Keratinocyte (primary cell): ENCODE data around the gene MKX. TPM values are rescaled to one million over a fixed set of nuclear protein-coding genes. Genes with fewer than 3 reads are reported as not detected.

ENCODE experiments used
- DNase-seq: peaks from one replicate; pipeline ENCODE4 v3.0.0-alpha.2; 2011; ENCODE audit warnings: low read depth, missing footprints, low spot score
- FAIRE-seq: peaks from 2 replicates; lab custom pipeline; 2011; peaks lifted over from hg19 to GRCh38; lab: Jason Lieb, UNC
- H2AFZ ChIP-seq: 2 replicates; pipeline ENCODE4 v1.6.0; 2012; ENCODE audit warnings: low read length, control low read depth, inconsistent platforms; ENCODE audit not compliant: control insufficient read depth
- H3K27ac ChIP-seq: 2 replicates; pipeline ENCODE4 v1.5.1; 2011; ENCODE audit warnings: low read length; ENCODE audit not compliant: control insufficient read depth, insufficient read depth
- H3K27me3 ChIP-seq: 3 replicates; pipeline ENCODE4 v1.6.0; 2011; ENCODE audit warnings: low read length; ENCODE audit not compliant: control insufficient read depth, insufficient read depth; ENCODE audit errors: extremely low read depth
- H3K36me3 ChIP-seq, 2 experiments: 2 replicates in 1 of 2; 3 replicates in 1 of 2; pipeline ENCODE4 v1.5.1; 2011; ENCODE audit warnings: low read length in 2 of 2, mild to moderate bottlenecking in 1 of 2; ENCODE audit not compliant: control insufficient read depth in 2 of 2, insufficient read depth in 2 of 2; ENCODE audit errors: extremely low read depth in 1 of 2
- H3K4me1 ChIP-seq: 3 replicates; pipeline ENCODE4 v1.5.1; 2011; ENCODE audit warnings: low read length; ENCODE audit not compliant: control insufficient read depth, insufficient read depth; ENCODE audit errors: extremely low read depth
- H3K4me2 ChIP-seq: 3 replicates; pipeline ENCODE4 v1.6.0; 2011; ENCODE audit warnings: low read depth, low read length; ENCODE audit not compliant: control insufficient read depth, insufficient read depth; ENCODE audit errors: extremely low read depth
- H3K4me3 ChIP-seq, 3 experiments: fragments of 200-600 bp in 1 of 3; sonication (generic) in 1 of 3; 2 replicates in 2 of 3; 3 replicates in 1 of 3; pipeline ENCODE4 v1.5.1; 2011 to 2016; ENCODE audit warnings: low read length in 3 of 3, mild to moderate bottlenecking in 3 of 3, control low read depth in 2 of 3, inconsistent platforms in 1 of 3, low read depth in 1 of 3, mixed read lengths in 1 of 3, mixed run types in 1 of 3, moderate library complexity in 1 of 3; ENCODE audit not compliant: control insufficient read depth in 2 of 3, insufficient read depth in 2 of 3; ENCODE audit errors: extremely low read depth in 1 of 3
- H3K79me2 ChIP-seq: 2 replicates; pipeline ENCODE4 v1.6.0; 2012; ENCODE audit warnings: low read length; ENCODE audit not compliant: control insufficient read depth, insufficient read depth
- H3K9ac ChIP-seq: 3 replicates; pipeline ENCODE4 v1.6.0; 2011; ENCODE audit warnings: low read length; ENCODE audit not compliant: control insufficient read depth, insufficient read depth; ENCODE audit errors: extremely low read depth
- H3K9me1 ChIP-seq: 3 replicates; pipeline ENCODE4 v1.6.0; 2011; ENCODE audit warnings: low read length; ENCODE audit not compliant: control insufficient read depth, insufficient read depth; ENCODE audit errors: extremely low read depth
- H3K9me3 ChIP-seq: 2 replicates; pipeline ENCODE4 v1.5.1; 2012; ENCODE audit warnings: low read depth, low read length; ENCODE audit not compliant: control insufficient read depth
- H4K20me1 ChIP-seq: 3 replicates; pipeline ENCODE4 v1.6.0; 2011; ENCODE audit warnings: low read length; ENCODE audit not compliant: control insufficient read depth, insufficient read depth; ENCODE audit errors: extremely low read depth
- CTCF ChIP-seq, 3 experiments: IDR thresholded peaks in 1 of 3; conservative IDR thresholded peaks in 1 of 3; optimal IDR thresholded peaks in 1 of 3; 2 replicates in 2 of 3; 3 replicates in 1 of 3; pipeline versions ENCODE3 to v1.5.1; 2011; ENCODE audit warnings: low read length in 3 of 3, mild to moderate bottlenecking in 3 of 3, moderate library complexity in 2 of 3, control low read depth in 1 of 3, inconsistent platforms in 1 of 3; ENCODE audit not compliant: insufficient read depth in 2 of 3; ENCODE audit errors: extremely low read depth in 1 of 3
- EZH2 ChIP-seq: IDR thresholded peaks from one replicate; pipeline ENCODE4 v1.6.1; 2012; ENCODE audit warnings: inconsistent platforms, mild to moderate bottlenecking, low read length, moderate library complexity
- dilution Hi-C: fragments of 300-500 bp; cut with MboI; formaldehyde crosslinking; loops from one replicate; pipeline ENCODE4 v1.7.0; 2020; ENCODE audit warnings: low sequenced_read_pairs; ENCODE audit not compliant: extremely low pct_ligation_motif_present
- polyA plus RNA-seq, 5 experiments: library from polyadenylated mRNA; depleted of rRNA in 3 of 5; stranded (reverse) in 3 of 5; stranded (forward) in 1 of 5; unstranded in 1 of 5; fragments of >200 nt; gene quantifications; 1 replicate in 1 of 5; 2 replicates in 3 of 5; 3 replicates in 1 of 5; pipeline versions ENCODE4 v1.2.1 to v1.2.3, GENCODE V29; 2011 to 2012; ENCODE audit warnings: missing spikeins in 2 of 5, low read depth in 1 of 5, low replicate concordance in 1 of 5

Gene MKX
- polyA plus RNA-seq, 1 donor (not counting 4 experiments of a cell fraction or from before 2014, with no cell fraction given), result 0.04 TPM

DNA sequence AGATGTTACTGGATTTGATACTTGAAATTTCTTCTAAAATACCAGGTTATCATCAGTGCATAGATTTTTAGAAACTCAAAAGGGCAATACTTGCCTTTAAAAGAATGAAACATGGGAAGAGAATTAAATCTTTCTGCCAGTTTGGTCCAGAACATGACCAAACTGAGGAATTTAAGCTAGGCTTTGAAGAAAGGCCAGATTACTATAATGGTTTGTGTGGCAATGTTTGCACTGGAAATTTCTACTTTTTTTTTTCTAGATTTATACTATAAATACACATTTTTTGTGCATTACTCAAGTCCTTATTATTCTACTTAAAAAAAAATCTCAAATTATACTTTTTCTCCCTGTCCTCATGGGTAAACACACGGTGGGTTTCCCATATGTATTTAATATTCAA lies 9.2 kb downstream of the MKX start:
- Histone ChIP-seq H4K20me1 (no peaks in the 10 kb centered on the region), H3K27me3 (peaks cover 7% of the 10 kb centered on the region), H3K4me3 (no peak overlapping the region), H3K79me2 (no peaks in the 10 kb centered on the region), H3K9me1 (no peaks in the 10 kb centered on the region), H3K9ac (no peak overlapping the region), H3K4me2 (no peak overlapping the region), H3K36me3 (no peaks in the 10 kb centered on the region), H3K4me1 (no peaks in the 10 kb centered on the region), H3K9me3 (no peaks in the 10 kb centered on the region), H3K27ac (no peak overlapping the region), H2AFZ (no peak overlapping the region)
- TF ChIP-seq CTCF (optimal IDR thresholded peaks at IDR 0.05 in 1 of 3, IDR thresholded peaks at IDR 0.05 in 1 of 3, conservative IDR thresholded peaks at IDR 0.05 in 1 of 3; ENCODE audit: extremely low read depth in 1 of 3, insufficient read depth in 2 of 3, low read length in 3 of 3) (no peak), EZH2 (no peak)
- FAIRE-seq (no peak), DNase-seq (no peak)
- dilution Hi-C loops, result no loop called here

- H2AFZ ChIP-seq, result no peak overlapping the region
- H3K4me3 ChIP-seq, result no peak overlapping the region
- TF ChIP-seq EZH2, result no peak
- no peak for TF ChIP-seq CTCF (optimal IDR thresholded peaks at IDR 0.05 in 1 of 3, IDR thresholded peaks at IDR 0.05 in 1 of 3, conservative IDR thresholded peaks at IDR 0.05 in 1 of 3; ENCODE audit: extremely low read depth in 1 of 3, insufficient read depth in 2 of 3, low read length in 3 of 3)
- dilution Hi-C loops, result no loop called here
- no peaks in the 10 kb centered on the region for H3K4me1 ChIP-seq
- FAIRE-seq (no peak), DNase-seq (no peak)
- no peak overlapping the region for H3K27ac ChIP-seq
- H3K9me1 ChIP-seq, result no peaks in the 10 kb centered on the region
- H3K9ac ChIP-seq, result no peak overlapping the region
- no peaks in the 10 kb centered on the region for H3K79me2 ChIP-seq
- no peak overlapping the region for H3K4me2 ChIP-seq
- H3K36me3 ChIP-seq, result no peaks in the 10 kb centered on the region
- no peaks in the 10 kb centered on the region for H3K27me3 ChIP-seq
- no peaks in the 10 kb centered on the region for H3K9me3 ChIP-seq
- no peaks in the 10 kb centered on the region for H4K20me1 ChIP-seq
These were observed 15.6 kb downstream of the MKX start for GRCh38 chr10:27730041-27730440.
